HepG2 (cell line): ENCODE data around the gene RIPK1. TPM values are rescaled to one million over a fixed set of nuclear protein-coding genes. Genes with fewer than 3 reads are reported as not detected.

Experiments
- FOXP1 ChIP-seq, 2 experiments: fragments of 450-650 bp in 1 of 2; IDR thresholded peaks; 2 replicates each; pipeline ENCODE4 v1.6.1; 2017 to 2018; ENCODE audit warnings: antibody characterized with exemption in 1 of 2
- FOXP4 ChIP-seq: sonication (generic); formaldehyde crosslinking; IDR thresholded peaks from 2 replicates; pipeline ENCODE4 v1.4.0; 2020; ENCODE audit warnings: missing genetic modification reagents
- MAFF ChIP-seq: IDR thresholded peaks from 2 replicates; pipeline ENCODE4 v1.6.1; 2011; ENCODE audit warnings: low read depth, low read length, improper control_type of control experiment
- NR1H2 ChIP-seq: sonication (generic); formaldehyde crosslinking; IDR thresholded peaks from 2 replicates; pipeline ENCODE4 v1.8.1; 2022; ENCODE audit warnings: low read depth, missing genetic modification reagents, borderline replicate concordance
- REXO4 ChIP-seq: sonication (generic); formaldehyde crosslinking; IDR thresholded peaks from 2 replicates; pipeline ENCODE4 v1.8.0; 2022; ENCODE audit warnings: missing genetic modification reagents, mild to moderate bottlenecking, borderline replicate concordance
- TP53 ChIP-seq: sonication (generic); formaldehyde crosslinking; conservative IDR thresholded peaks from 2 replicates; pipeline ENCODE4 v1.4.0; 2020; ENCODE audit warnings: missing genetic modification reagents
- ZMAT3 ChIP-seq: sonication (generic); formaldehyde crosslinking; conservative IDR thresholded peaks from 2 replicates; pipeline ENCODE4 v1.7.0; 2021; ENCODE audit warnings: missing genetic modification reagents
- ZNF333 ChIP-seq: sonication (generic); formaldehyde crosslinking; IDR thresholded peaks from 2 replicates; pipeline ENCODE4 v1.4.0; 2020; ENCODE audit warnings: mild to moderate bottlenecking, missing genetic modification reagents, borderline replicate concordance
- ZNF484 ChIP-seq: sonication (generic); formaldehyde crosslinking; IDR thresholded peaks from 2 replicates; pipeline ENCODE4 v1.5.1; 2020; ENCODE audit warnings: mild to moderate bottlenecking, low read depth, missing genetic modification reagents, borderline replicate concordance
- ZNF737 ChIP-seq: sonication (generic); formaldehyde crosslinking; IDR thresholded peaks from 2 replicates; pipeline ENCODE4 v1.5.0; 2020; ENCODE audit warnings: missing genetic modification reagents, mild to moderate bottlenecking, borderline replicate concordance
- ZSCAN21 ChIP-seq: sonication (generic); formaldehyde crosslinking; IDR thresholded peaks from 2 replicates; pipeline ENCODE4 v1.8.0; 2022; ENCODE audit warnings: mild to moderate bottlenecking, missing genetic modification reagents, moderate library complexity, borderline replicate concordance
- polyA plus RNA-seq, 8 experiments: library from polyadenylated mRNA; depleted of rRNA in 3 of 8; stranded (reverse) in 7 of 8; unstranded in 1 of 8; fragments of >200 nt; fragmentation: Illumina TruSeq in 4 of 8; extraction: Trizol in 4 of 8; gene quantifications; 2 replicates each; pipeline versions ENCODE4 v1.2.1 to v1.2.3, GENCODE V29; 2011 to 2016; ENCODE audit warnings: low read depth in 4 of 8, missing spikeins in 1 of 8, mixed read lengths in 1 of 8; ENCODE audit not compliant: insufficient read depth in 1 of 8
- total RNA-seq, 5 experiments: library from RNA; depleted of rRNA; stranded (reverse); fragments of >200 nt; fragmentation: Illumina TruSeq; extraction: Trizol; gene quantifications; 2 replicates each; pipeline ENCODE4 v1.2.3, GENCODE V29; 2016; ENCODE audit warnings: low read depth in 1 of 5
- TF ChIP-seq, protein P1 (sequence below): sonication (generic); formaldehyde crosslinking; IDR thresholded peaks from 2 replicates; pipeline ENCODE4 v1.8.0; 2022; ENCODE audit warnings: low read depth, missing genetic modification reagents
- TF ChIP-seq, protein P2 (sequence below): sonication (generic); formaldehyde crosslinking; conservative IDR thresholded peaks from 2 replicates; pipeline ENCODE4 v1.4.0; 2020; ENCODE audit warnings: missing genetic modification reagents
- TF ChIP-seq, protein P3 (sequence below): sonication (generic); formaldehyde crosslinking; IDR thresholded peaks from 2 replicates; pipeline ENCODE4 v1.4.0; 2020; ENCODE audit warnings: missing genetic modification reagents, mild to moderate bottlenecking, borderline replicate concordance
- TF ChIP-seq, protein P4 (sequence below), 2 experiments: fragments of 450-650 bp in 1 of 2; sonication (generic) in 1 of 2; formaldehyde crosslinking; IDR thresholded peaks; 2 replicates each; pipeline versions ENCODE4 v1.5.0 to v1.8.0; 2020 to 2022; ENCODE audit warnings: mild to moderate bottlenecking in 1 of 2, missing genetic modification reagents in 1 of 2
- TF ChIP-seq, protein P5 (sequence below): sonication (generic); formaldehyde crosslinking; IDR thresholded peaks from 2 replicates; pipeline ENCODE4 v1.8.1; 2023; ENCODE audit warnings: missing genetic modification reagents, inconsistent platforms, borderline replicate concordance

RIPK1 gene
- total and polyA plus RNA-seq, 2 of the 13 experiments (the other 11 are each of a cell fraction or from before 2014, with no cell fraction given), result 9.0 to 10.3 TPM

DNA sequence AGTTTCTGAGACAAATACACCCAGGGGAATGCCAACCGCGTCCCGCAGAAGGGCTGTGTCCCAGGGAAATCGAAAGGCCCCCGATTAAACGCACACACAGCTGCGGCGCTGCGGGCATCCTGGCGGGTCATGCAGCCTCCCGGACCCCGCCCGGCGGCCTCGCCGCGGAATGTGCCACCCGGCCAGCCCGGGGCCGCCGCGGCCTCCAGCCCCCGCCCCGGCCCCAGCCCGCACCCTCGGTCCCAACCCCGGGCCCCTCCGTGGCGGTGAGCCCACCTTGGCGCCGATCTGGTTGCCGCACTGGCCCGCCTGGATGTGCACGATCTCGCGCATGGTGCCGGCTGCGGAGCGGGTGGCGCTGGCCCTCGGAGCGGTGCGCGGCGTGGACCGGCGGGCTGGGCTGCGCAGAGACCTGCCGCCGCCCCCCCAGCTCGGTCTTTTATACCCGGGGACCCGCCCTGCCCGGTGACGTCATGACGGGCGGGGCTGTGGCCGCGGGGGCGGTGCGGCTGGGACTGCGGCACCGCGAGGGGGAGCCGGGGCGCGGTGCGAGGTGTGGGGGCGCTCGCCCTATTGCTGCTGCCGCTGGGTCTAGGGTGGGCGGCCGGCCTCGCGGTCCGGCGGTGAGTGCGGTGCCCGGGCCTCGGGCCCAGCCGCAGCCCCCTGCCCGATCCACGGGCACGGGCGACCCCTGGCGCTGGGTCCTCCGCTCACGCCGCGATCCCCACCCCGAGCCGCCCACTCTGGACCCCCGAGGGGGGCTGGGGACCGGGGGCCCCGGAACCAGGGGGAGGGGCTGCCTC, 89.0 kb downstream of the RIPK1 start, which contains the start of gene TUBB2A (continued):
- TF ChIP-seq, protein P1, sequence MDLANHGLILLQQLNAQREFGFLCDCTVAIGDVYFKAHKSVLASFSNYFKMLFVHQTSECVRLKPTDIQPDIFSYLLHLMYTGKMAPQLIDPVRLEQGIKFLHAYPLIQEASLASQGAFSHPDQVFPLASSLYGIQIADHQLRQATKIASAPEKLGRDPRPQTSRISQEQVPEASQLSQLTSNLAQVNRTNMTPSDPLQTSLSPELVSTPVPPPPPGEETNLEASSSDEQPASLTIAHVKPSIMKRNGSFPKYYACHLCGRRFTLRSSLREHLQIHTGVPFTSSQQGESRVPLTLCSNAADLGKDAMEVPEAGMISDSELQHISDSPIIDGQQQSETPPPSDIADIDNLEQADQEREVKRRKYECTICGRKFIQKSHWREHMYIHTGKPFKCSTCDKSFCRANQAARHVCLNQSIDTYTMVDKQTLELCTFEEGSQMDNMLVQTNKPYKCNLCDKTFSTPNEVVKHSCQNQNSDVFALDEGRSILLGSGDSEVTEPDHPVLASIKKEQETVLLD (CRISPR knock-in tag), result no peak
- TF ChIP-seq REXO4, result peak; percentile 91
- no peak for TF ChIP-seq ZNF484 (CRISPR knock-in tag)
- TF ChIP-seq, protein P2, sequence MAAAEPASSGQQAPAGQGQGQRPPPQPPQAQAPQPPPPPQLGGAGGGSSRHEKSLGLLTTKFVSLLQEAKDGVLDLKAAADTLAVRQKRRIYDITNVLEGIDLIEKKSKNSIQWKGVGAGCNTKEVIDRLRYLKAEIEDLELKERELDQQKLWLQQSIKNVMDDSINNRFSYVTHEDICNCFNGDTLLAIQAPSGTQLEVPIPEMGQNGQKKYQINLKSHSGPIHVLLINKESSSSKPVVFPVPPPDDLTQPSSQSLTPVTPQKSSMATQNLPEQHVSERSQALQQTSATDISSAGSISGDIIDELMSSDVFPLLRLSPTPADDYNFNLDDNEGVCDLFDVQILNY (CRISPR knock-in tag), result peak; percentile 49; the same call in 1 of the 2 replicates
- no peak for TF ChIP-seq FOXP1 (IDR thresholded peaks at IDR 0.05)
- TF ChIP-seq FOXP1 (CRISPR knock-in tag; IDR thresholded peaks at IDR 0.05), result no peak
- no peak for TF ChIP-seq MAFF
- no peak for TF ChIP-seq FOXP4 (CRISPR knock-in tag)
- peak; percentile 97 for TF ChIP-seq ZSCAN21 (CRISPR knock-in tag)
- TF ChIP-seq, protein P3, sequence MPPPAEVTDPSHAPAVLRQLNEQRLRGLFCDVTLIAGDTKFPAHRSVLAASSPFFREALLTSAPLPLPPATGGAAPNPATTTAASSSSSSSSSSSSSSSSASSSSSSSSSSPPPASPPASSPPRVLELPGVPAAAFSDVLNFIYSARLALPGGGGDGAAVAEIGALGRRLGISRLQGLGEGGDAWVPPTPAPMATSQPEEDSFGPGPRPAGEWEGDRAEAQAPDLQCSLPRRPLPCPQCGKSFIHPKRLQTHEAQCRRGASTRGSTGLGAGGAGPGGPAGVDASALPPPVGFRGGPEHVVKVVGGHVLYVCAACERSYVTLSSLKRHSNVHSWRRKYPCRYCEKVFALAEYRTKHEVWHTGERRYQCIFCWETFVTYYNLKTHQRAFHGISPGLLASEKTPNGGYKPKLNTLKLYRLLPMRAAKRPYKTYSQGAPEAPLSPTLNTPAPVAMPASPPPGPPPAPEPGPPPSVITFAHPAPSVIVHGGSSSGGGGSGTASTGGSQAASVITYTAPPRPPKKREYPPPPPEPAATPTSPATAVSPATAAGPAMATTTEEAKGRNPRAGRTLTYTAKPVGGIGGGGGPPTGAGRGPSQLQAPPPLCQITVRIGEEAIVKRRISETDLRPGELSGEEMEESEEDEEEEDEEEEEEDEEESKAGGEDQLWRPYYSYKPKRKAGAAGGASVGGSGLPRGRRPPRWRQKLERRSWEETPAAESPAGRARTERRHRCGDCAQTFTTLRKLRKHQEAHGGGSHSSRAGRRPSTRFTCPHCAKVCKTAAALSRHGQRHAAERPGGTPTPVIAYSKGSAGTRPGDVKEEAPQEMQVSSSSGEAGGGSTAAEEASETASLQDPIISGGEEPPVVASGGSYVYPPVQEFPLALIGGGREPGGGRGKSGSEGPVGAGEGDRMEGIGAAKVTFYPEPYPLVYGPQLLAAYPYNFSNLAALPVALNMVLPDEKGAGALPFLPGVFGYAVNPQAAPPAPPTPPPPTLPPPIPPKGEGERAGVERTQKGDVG (CRISPR knock-in tag), result peak; percentile 40; the same call in 1 of the 2 replicates
- no peak; the same call in 1 of the 2 replicates for TF ChIP-seq NR1H2
- TF ChIP-seq ZMAT3, result peak; percentile 93; the same call in 1 of the 2 replicates
- TF ChIP-seq, protein P4, sequence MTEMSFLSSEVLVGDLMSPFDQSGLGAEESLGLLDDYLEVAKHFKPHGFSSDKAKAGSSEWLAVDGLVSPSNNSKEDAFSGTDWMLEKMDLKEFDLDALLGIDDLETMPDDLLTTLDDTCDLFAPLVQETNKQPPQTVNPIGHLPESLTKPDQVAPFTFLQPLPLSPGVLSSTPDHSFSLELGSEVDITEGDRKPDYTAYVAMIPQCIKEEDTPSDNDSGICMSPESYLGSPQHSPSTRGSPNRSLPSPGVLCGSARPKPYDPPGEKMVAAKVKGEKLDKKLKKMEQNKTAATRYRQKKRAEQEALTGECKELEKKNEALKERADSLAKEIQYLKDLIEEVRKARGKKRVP (CRISPR knock-in tag; IDR thresholded peaks at IDR 0.05), result peak in 1 of 2 experiments; percentile 66; a peak in 1 of 4 replicates
- TF ChIP-seq ZNF333 (CRISPR knock-in tag), result no peak; the same call in 1 of the 2 replicates
- TF ChIP-seq TP53, result no peak
- TF ChIP-seq, protein P5, sequence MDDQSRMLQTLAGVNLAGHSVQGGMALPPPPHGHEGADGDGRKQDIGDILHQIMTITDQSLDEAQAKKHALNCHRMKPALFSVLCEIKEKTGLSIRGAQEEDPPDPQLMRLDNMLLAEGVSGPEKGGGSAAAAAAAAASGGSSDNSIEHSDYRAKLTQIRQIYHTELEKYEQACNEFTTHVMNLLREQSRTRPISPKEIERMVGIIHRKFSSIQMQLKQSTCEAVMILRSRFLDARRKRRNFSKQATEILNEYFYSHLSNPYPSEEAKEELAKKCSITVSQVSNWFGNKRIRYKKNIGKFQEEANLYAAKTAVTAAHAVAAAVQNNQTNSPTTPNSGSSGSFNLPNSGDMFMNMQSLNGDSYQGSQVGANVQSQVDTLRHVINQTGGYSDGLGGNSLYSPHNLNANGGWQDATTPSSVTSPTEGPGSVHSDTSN (CRISPR knock-in tag), result 0 out of 2 replicates have a peak, but pooled peaks have one; percentile 37
- no peak for TF ChIP-seq ZNF737 (CRISPR knock-in tag)
